Measurements from ENCODE around the gene IQGAP3. TPM values are rescaled to one million over a fixed set of nuclear protein-coding genes. Genes with fewer than 3 reads are reported as not detected.
"Not testable (repeated sequence)": the region's sequence is repeated elsewhere in the genome, so short reads cannot be mapped to it uniquely, and the experiment has no call there.

Gene IQGAP3
- polyA plus RNA-seq, 1 donor from 2014 or later, result not detected

DNA sequence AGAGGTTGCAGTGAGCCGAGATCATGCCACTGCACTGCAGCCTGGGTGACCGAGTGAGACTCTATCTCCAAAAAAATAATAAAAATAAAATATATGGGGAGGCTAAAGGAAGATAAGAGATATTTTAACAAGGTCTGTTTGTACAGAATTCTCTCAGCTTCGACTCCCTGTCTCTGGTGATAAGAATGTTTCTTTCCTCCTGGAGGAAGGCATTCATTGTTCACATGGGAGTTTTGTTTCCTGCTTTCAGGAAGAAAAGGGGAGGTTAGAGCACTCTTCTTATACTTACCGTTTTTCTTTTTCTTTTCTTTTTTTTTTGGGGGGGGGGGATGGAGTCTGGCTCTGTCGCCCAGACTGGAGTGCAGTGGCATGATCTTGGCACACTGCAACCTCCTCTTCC lies 17.2 kb upstream of the IQGAP3 start:
- Histone ChIP-seq H3K36me3 (ENCODE audit: insufficient read depth, low read length) (no peaks in the 10 kb centered on the region), H3K4me3 (ENCODE audit: low read length) (no peak overlapping the region), H3K9me3 (ENCODE audit: low read length) (no peaks in the 10 kb centered on the region)

DNA sequence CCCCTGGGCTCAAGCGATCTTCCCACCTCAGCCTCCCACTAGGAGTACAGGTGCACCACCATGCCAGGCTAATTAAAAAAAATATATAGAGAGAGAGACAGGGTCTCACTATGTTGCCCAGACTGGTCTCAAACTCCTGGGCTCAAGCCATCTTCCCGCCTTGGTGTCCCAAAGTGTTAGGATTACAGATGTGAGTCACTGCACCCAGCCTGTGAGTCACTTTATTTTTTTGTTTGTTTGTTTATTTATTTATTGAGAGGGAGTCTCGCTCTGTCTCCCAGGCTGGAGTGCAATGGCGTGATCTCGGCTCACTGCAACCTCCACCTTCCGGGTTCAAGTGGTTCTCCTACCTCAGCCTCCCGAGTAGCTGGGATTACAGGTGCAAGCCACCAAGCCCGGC lies 15.6 kb upstream of the IQGAP3 start:
- H3K9ac ChIP-seq (ENCODE audit: low read length); H4K20me1 ChIP-seq (ENCODE audit: insufficient read depth); H3F3A ChIP-seq (ENCODE audit: insufficient read depth, low read length, poor library complexity, severe bottlenecking); H3K9me2 ChIP-seq (ENCODE audit: insufficient read depth, low read length); H2AFZ ChIP-seq (ENCODE audit: low read depth, low read length); H3K79me2 ChIP-seq (replicated peaks; ENCODE audit: insufficient read depth, low read length); H3K4me3 ChIP-seq (ENCODE audit: low read length); H3K27ac ChIP-seq (ENCODE audit: low read length); H3K27me3 ChIP-seq (ENCODE audit: insufficient read depth, low read depth, low read length); H3K9me3 ChIP-seq (ENCODE audit: low read length); H3K36me3 ChIP-seq (ENCODE audit: insufficient read depth, low read length); H3K4me2 ChIP-seq (ENCODE audit: low read length): not testable (repeated sequence)

More for the DNA sequence above, 17.2 kb upstream of the IQGAP3 start:
- Histone ChIP-seq H3K27ac (ENCODE audit: low read length) (no peak overlapping the region), H3F3A (ENCODE audit: insufficient read depth, low read length, poor library complexity, severe bottlenecking) (no peaks in the 10 kb centered on the region), H3K27me3 (ENCODE audit: insufficient read depth, low read depth, low read length) (no peaks in the 10 kb centered on the region), H2AFZ (ENCODE audit: low read depth, low read length) (no peak overlapping the region), H3K9me2 (ENCODE audit: insufficient read depth, low read length) (no peaks in the 10 kb centered on the region), H3K4me2 (ENCODE audit: low read length) (no peak overlapping the region), H4K20me1 (ENCODE audit: insufficient read depth) (no peaks in the 10 kb centered on the region), H3K79me2 (replicated peaks; ENCODE audit: insufficient read depth, low read length) (no peaks in the 10 kb centered on the region), H3K9ac (ENCODE audit: low read length) (no peak overlapping the region)
- TF ChIP-seq POLR2AphosphoS5 (IDR thresholded peaks at IDR 0.05), result no peak
- TF ChIP-seq SMC3 (conservative IDR thresholded peaks at IDR 0.05; ENCODE audit: poor library complexity), result no peak
- no peak for TF ChIP-seq EP300 (conservative IDR thresholded peaks at IDR 0.05; ENCODE audit: poor library complexity, severe bottlenecking)
- TF ChIP-seq, protein P1, sequence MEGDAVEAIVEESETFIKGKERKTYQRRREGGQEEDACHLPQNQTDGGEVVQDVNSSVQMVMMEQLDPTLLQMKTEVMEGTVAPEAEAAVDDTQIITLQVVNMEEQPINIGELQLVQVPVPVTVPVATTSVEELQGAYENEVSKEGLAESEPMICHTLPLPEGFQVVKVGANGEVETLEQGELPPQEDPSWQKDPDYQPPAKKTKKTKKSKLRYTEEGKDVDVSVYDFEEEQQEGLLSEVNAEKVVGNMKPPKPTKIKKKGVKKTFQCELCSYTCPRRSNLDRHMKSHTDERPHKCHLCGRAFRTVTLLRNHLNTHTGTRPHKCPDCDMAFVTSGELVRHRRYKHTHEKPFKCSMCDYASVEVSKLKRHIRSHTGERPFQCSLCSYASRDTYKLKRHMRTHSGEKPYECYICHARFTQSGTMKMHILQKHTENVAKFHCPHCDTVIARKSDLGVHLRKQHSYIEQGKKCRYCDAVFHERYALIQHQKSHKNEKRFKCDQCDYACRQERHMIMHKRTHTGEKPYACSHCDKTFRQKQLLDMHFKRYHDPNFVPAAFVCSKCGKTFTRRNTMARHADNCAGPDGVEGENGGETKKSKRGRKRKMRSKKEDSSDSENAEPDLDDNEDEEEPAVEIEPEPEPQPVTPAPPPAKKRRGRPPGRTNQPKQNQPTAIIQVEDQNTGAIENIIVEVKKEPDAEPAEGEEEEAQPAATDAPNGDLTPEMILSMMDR (IDR thresholded peaks at IDR 0.05; ENCODE audit: poor library complexity, severe bottlenecking), result no peak
- TF ChIP-seq EZH2 (IDR thresholded peaks at IDR 0.05; ENCODE audit: borderline replicate concordance, insufficient read depth, low read length, poor library complexity, severe bottlenecking), result no peak
- TF ChIP-seq MXI1 (conservative IDR thresholded peaks at IDR 0.05; ENCODE audit: poor library complexity, severe bottlenecking), result no peak
- TF ChIP-seq, protein P2, sequence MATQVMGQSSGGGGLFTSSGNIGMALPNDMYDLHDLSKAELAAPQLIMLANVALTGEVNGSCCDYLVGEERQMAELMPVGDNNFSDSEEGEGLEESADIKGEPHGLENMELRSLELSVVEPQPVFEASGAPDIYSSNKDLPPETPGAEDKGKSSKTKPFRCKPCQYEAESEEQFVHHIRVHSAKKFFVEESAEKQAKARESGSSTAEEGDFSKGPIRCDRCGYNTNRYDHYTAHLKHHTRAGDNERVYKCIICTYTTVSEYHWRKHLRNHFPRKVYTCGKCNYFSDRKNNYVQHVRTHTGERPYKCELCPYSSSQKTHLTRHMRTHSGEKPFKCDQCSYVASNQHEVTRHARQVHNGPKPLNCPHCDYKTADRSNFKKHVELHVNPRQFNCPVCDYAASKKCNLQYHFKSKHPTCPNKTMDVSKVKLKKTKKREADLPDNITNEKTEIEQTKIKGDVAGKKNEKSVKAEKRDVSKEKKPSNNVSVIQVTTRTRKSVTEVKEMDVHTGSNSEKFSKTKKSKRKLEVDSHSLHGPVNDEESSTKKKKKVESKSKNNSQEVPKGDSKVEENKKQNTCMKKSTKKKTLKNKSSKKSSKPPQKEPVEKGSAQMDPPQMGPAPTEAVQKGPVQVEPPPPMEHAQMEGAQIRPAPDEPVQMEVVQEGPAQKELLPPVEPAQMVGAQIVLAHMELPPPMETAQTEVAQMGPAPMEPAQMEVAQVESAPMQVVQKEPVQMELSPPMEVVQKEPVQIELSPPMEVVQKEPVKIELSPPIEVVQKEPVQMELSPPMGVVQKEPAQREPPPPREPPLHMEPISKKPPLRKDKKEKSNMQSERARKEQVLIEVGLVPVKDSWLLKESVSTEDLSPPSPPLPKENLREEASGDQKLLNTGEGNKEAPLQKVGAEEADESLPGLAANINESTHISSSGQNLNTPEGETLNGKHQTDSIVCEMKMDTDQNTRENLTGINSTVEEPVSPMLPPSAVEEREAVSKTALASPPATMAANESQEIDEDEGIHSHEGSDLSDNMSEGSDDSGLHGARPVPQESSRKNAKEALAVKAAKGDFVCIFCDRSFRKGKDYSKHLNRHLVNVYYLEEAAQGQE (IDR thresholded peaks at IDR 0.05; ENCODE audit: borderline replicate concordance), result no peak
- no peak for TF ChIP-seq TAF1 (IDR thresholded peaks at IDR 0.05; ENCODE audit: low read depth)
- no peak for TF ChIP-seq RAD21 (conservative IDR thresholded peaks at IDR 0.05)

DNA sequence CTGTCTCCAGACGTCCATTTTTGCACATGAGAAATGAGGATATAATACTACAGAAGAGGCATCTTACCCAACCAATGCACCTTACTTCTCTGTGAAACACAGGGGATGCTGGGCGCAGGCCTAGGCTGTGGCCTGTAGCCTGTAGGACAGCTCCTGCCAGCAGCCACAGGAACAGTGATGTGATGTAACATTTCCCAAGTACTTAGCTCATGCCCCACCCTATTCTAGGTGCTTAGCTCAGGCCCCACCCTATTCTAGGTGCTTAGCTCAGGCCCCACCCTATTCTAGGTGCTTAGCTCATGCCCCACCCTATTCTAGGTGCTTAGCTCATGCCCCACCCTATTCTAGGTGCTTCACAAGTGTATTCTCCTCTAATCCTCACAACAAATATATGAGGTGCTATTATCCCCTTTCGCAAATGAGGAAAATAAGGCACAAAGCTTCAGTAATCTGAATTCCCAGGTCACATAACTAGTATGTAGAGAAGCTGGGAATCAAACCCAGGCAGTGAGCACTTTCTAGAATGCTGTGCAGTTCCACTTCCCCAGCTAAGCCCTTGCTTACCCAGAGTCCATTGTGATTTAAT lies 14.6 kb upstream of the IQGAP3 start:
- Histone ChIP-seq H3K9ac (ENCODE audit: low read length) (no peak overlapping the region), H3K27ac (ENCODE audit: low read length) (no peak overlapping the region), H3K9me3 (ENCODE audit: low read length) (no peaks in the 10 kb centered on the region), H3K27me3 (ENCODE audit: insufficient read depth, low read depth, low read length) (no peaks in the 10 kb centered on the region), H4K20me1 (ENCODE audit: insufficient read depth) (no peaks in the 10 kb centered on the region), H3K36me3 (ENCODE audit: insufficient read depth, low read length) (no peaks in the 10 kb centered on the region), H3K4me3 (ENCODE audit: low read length) (no peak overlapping the region), H3F3A (ENCODE audit: insufficient read depth, low read length, poor library complexity, severe bottlenecking) (no peaks in the 10 kb centered on the region), H3K9me2 (ENCODE audit: insufficient read depth, low read length) (no peaks in the 10 kb centered on the region), H3K79me2 (replicated peaks; ENCODE audit: insufficient read depth, low read length) (no peaks in the 10 kb centered on the region), H3K4me2 (ENCODE audit: low read length) (no peak overlapping the region), H2AFZ (ENCODE audit: low read depth, low read length) (no peak overlapping the region)
- TF ChIP-seq POLR2AphosphoS5 (IDR thresholded peaks at IDR 0.05) (no peak), MXI1 (conservative IDR thresholded peaks at IDR 0.05; ENCODE audit: poor library complexity, severe bottlenecking) (no peak), EP300 (conservative IDR thresholded peaks at IDR 0.05; ENCODE audit: poor library complexity, severe bottlenecking) (no peak), EZH2 (IDR thresholded peaks at IDR 0.05; ENCODE audit: borderline replicate concordance, insufficient read depth, low read length, poor library complexity, severe bottlenecking) (no peak), RAD21 (conservative IDR thresholded peaks at IDR 0.05) (no peak), TAF1 (IDR thresholded peaks at IDR 0.05; ENCODE audit: low read depth) (no peak), SMC3 (conservative IDR thresholded peaks at IDR 0.05; ENCODE audit: poor library complexity) (no peak)
- TF ChIP-seq, protein P1 (IDR thresholded peaks at IDR 0.05; ENCODE audit: poor library complexity, severe bottlenecking), result no peak
- TF ChIP-seq, protein P2 (IDR thresholded peaks at IDR 0.05; ENCODE audit: borderline replicate concordance), result no peak
